Subcutaneous adipose tissue (tissue), 4 donors: Measurements from ENCODE around the gene CBX4. TPM values are rescaled to one million over a fixed set of nuclear protein-coding genes. Genes with fewer than 3 reads are reported as not detected.

Source experiments
- total RNA-seq, 4 donors: library from RNA; depleted of rRNA; stranded (reverse); fragments of >200 nt; gene quantifications; one replicate each; pipeline ENCODE4 v1.1.0, GENCODE V29; 2016
- TF ChIP-seq, protein P1 (sequence below): fragments of 450-650 bp; IDR thresholded peaks from one replicate; pipeline ENCODE4 v1.5.1; 2016; ENCODE audit warnings: low read depth, mild to moderate bottlenecking, control low read depth, antibody characterized with exemption, moderate library complexity

The CBX4 gene
- total RNA-seq, 4 donors from 2014 or later = 3.9 to 9.6 (median 7.6) TPM

DNA sequence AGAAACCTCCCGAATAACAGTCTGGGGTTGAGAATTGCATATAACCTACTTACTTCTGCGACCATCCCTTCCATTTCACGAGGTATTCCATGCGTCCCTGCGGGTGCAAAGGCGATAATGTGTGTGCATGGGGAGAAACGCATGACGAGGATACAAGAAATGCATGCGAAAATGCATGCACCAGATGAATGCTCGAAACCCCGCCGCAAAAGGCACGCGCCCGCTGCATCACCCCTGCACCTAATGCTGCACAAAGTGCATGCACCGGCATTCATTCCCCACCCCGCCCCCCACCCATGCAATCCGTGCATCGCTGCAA lies 42.8 kb downstream of the CBX4 start:
- TF ChIP-seq, protein P1, sequence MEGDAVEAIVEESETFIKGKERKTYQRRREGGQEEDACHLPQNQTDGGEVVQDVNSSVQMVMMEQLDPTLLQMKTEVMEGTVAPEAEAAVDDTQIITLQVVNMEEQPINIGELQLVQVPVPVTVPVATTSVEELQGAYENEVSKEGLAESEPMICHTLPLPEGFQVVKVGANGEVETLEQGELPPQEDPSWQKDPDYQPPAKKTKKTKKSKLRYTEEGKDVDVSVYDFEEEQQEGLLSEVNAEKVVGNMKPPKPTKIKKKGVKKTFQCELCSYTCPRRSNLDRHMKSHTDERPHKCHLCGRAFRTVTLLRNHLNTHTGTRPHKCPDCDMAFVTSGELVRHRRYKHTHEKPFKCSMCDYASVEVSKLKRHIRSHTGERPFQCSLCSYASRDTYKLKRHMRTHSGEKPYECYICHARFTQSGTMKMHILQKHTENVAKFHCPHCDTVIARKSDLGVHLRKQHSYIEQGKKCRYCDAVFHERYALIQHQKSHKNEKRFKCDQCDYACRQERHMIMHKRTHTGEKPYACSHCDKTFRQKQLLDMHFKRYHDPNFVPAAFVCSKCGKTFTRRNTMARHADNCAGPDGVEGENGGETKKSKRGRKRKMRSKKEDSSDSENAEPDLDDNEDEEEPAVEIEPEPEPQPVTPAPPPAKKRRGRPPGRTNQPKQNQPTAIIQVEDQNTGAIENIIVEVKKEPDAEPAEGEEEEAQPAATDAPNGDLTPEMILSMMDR = no peak

DNA sequence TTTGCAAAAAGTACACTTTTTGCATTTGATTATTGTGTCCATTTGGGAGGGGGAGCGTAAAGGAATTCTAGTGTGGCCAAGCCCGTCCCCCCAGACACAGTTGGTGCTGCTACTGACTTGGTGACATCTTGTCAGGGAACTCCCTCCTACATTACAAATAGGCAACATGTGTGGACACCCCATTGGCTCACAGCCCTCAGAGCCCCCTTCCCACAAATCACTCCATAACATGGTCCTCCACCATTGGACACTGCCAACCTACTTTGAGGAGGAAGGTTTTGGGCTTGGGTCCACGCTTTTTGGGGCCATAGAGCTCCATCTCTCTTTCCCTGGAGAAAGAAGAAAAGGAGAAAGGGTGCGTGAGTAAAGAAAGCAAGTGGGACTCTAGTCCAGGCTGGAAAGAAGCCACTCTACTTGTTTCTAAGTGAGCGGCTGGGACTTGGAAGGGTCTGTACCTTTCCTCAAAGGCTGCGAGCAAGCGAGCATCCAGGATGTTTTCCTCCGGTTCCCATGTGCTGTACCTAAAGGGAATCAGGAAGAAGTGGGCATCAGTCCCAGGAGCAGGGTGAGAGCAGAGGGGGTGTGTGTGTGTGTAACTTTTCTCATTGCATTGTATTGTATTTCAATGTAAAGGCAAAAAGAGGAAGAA lies 43.3 kb downstream of the CBX4 start:
- TF ChIP-seq, protein P1 = no peak

DNA sequence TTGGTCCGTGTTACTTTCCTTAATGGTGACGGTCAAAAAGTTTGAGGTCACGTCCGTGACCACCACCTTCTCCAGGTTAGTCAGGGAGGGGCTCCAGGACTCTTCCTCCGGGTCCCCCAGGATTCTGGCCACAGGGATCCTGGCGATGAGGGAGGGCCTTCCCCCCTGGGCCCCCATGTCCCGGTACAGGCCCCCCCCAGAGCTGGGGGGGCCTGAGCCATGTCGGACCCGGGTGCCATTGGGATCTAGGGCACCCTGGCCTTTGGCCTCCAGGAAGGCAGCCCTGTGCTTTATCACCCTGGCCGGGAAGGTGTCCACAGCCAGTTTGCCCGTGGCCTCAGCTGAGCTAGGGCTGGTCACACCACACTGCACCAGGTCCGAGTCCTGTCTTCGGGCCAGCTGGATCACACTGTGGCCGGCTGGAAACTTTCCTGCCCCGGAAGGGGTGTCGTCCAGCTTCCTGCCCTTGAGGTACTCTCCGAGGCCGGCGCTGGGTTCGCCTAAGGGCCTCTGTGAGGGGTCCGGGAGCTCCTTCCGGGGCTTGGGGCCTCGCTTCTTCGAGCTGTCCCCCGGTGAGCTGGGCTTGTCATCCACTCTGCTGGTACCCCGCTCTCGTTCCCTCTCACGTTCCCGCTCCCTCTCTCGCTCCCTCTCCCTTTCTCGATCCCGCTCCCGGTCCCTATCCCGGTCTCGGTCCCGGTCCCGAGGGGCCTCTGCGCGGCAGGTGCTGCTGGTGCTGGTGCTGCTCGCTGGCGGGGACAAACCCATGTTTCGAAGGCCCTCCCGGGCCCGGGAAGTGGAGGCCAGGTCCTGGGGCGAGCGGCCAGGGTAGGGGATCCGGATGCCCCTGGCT lies 44.4 kb downstream of the CBX4 start:
- TF ChIP-seq, protein P1 = no peak

DNA sequence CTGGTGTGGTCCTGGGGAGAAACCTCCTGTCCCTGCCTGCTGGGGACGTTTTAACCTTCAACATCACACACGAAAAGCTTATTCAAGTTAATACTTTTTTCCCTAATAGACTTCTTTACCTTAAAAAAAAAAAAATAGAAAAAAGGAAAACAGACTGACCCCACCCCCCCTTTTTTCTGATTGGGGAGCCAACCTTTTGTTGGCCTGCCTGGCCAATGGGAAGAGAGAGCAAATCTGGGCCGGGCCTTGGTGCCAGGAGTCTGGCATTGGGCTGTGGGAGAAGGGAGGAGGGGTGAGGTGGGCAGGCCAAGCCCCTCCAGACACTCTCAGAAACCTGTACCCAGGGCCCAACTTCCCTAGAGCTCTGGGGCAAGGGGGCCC lies 45.3 kb downstream of the CBX4 start:
- TF ChIP-seq, protein P1 = no peak

DNA sequence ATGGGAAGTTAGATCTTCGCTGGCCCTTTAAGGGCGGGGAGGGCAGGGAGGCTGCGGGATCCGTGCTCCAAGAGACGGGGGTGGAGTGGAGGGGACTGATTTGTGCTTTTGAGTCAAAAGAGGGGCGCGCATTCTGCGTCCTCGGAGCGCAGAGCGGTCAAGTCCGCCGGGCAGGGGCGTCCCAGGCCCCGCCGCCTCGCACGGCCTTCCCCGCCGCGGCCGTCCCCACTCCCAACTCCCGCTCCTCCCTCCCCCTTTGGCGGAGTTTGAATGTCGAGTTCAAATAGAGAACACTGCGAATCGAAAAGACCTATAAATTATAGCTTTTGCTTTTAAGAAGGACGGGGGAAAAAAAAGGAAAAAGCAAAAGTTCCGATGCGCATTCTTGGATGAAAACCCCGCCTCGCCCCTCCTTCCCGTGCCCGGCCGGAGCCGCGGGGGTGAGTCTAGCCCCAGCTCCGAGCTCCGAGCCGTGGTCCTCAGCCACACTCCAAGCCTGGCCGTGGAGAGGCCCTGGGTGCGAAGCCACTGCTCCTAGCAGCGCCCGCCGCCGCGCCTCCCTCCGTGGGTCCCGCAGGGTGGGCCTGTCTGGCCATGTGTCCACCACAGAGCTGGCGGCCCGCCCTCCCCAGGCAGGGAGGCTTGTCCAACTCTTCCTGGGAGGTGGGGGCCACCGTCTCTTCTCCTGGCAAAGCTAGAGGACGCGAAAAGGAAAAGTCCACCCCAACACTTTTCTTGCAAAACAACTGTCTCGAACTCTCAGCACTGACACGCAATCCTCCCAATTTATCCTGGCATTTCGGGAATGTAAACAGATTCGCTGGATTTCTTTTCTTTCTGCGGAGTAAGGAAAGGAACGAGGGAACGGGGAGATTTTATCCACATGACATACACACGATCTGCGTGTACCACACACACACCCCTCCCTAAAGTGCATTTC lies 46.0 kb downstream of the CBX4 start:
- TF ChIP-seq, protein P1 = no peak

DNA sequence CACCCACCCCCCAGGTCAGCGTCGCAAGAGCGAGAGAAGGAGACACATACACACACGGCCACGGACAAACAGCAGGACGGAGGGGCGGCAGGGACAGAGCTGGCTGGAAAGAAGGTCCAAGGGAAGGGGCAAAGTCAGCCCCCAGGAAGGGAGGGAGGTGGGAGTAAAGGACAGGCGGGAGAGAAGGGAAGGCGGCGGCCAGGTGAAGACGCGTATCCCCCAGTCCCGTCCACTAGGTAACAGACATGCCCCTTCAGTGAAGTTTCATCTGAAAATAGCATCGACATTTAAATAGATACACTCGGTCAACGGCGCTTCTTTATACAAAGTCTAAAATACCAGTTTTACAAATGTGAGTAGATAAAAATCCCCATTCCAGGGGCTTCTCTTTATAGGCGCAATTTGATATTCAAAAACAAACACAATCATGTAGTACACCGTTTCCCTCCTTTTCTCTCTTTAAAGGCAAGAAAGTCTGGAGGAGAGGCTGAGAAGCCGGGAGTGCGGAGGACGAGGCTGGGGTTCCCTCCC lies 46.8 kb downstream of the CBX4 start:
- TF ChIP-seq, protein P1 = no peak
